PC-9 (cell line): ENCODE data around the gene ROPN1.
"Not testable (repeated sequence)": the region's sequence is repeated elsewhere in the genome, so short reads cannot be mapped to it uniquely, and the experiment has no call there.

Source experiments
- EZH2 ChIP-seq: fragments of 200-600 bp; sonication (generic); IDR thresholded peaks from 2 replicates; pipeline ENCODE4 v1.8.0; 2017; ENCODE audit warnings: antibody characterized with exemption, low read depth
- TF ChIP-seq, protein P1 (sequence below): fragments of 200-600 bp; sonication (generic); conservative IDR thresholded peaks from 2 replicates; pipeline ENCODE4 v1.6.1; 2017; ENCODE audit warnings: mixed run types, antibody characterized with exemption, mild to moderate bottlenecking, moderate library complexity

DNA sequence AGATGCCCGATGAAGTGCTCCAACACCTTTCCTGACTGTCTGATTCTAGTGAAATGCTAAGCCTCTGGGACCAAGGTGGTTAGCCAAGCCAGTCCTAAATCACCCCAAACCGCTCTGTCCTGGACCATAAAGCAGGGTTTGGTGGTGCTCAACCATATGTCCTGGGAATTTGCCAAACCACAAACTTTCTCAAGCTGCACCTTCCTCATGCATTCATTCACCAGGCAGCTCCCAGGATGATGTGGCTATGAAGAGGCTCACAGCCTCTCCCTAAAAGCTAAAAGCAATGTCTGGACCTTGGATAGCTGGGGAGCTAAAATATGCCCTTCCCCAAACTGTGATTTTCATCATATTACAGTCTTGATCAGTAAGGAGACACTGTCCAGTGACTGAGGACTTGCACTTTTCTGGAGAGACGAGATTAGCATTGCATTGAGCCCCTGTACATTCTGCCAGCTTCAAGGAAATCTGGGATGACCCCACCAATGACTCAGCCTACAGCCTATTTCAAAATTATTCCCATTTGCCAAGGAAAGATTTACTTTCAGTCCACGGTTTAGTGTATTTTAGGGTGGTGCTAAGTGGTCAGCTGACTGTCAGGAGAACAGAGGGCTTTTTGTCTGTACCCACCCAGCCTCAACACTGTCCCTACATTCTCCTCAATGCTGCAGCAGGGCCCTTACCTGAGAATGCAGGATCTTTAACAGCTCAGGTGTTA is 15.6 kb downstream of the ROPN1 start:
- TF ChIP-seq, protein P1, sequence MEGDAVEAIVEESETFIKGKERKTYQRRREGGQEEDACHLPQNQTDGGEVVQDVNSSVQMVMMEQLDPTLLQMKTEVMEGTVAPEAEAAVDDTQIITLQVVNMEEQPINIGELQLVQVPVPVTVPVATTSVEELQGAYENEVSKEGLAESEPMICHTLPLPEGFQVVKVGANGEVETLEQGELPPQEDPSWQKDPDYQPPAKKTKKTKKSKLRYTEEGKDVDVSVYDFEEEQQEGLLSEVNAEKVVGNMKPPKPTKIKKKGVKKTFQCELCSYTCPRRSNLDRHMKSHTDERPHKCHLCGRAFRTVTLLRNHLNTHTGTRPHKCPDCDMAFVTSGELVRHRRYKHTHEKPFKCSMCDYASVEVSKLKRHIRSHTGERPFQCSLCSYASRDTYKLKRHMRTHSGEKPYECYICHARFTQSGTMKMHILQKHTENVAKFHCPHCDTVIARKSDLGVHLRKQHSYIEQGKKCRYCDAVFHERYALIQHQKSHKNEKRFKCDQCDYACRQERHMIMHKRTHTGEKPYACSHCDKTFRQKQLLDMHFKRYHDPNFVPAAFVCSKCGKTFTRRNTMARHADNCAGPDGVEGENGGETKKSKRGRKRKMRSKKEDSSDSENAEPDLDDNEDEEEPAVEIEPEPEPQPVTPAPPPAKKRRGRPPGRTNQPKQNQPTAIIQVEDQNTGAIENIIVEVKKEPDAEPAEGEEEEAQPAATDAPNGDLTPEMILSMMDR: not testable (repeated sequence)
- TF ChIP-seq EZH2: not testable (repeated sequence)
